Epidermal melanocyte (primary cell): Measurements from ENCODE around the gene DOK1.

Experiments
- DNase-seq: peaks from one replicate; pipeline ENCODE4 v3.0.0; 2011; ENCODE audit warnings: low spot score; ENCODE audit not compliant: insufficient read length

Gene DOK1

GRCh38 chr2:74525717-74526648, 28.5 kb upstream of the DOK1 start, which contains the start of gene DQX1:
TSS of gene DQX1 (minus strand) at chr2:74526231. CDS start at chr2:74525729, 502 bp downstream.
- DNase-seq, result no peak

GRCh38 chr2:74526649-74527230, 27.8 kb upstream of the DOK1 start:
- DNase-seq, result no peak

GRCh38 chr2:74527741-74528140, 26.8 kb upstream of the DOK1 start:
- no peak for DNase-seq

GRCh38 chr2:74528600-74529356, 25.7 kb upstream of the DOK1 start:
- no peak for DNase-seq

GRCh38 chr2:74529357-74530238, 24.9 kb upstream of the DOK1 start, which contains the start of the genes AUP1 and HTRA2:
TSS of gene AUP1 (minus strand) at chr2:74529706. CDS start at chr2:74529629, 77 bp downstream.
TSS of gene HTRA2 (plus strand) at chr2:74529933. CDS start at chr2:74530007, 74 bp downstream.
- DNase-seq, result peak; percentile 99

- no peak for DNase-seq
Measured at GRCh38 chr2:74530239-74531187, 24.0 kb upstream of the DOK1 start.

GRCh38 chr2:74531666-74532065, 22.9 kb upstream of the DOK1 start:
- DNase-seq, result no peak

GRCh38 chr2:74532222-74532621, 22.3 kb upstream of the DOK1 start:
- no peak for DNase-seq

GRCh38 chr2:74533464-74533863, 21.1 kb upstream of the DOK1 start:
- no peak for DNase-seq

- DNase-seq, result no peak
Measured at GRCh38 chr2:74534411-74534810, 20.1 kb upstream of the DOK1 start.

- no peak for DNase-seq
Measured at GRCh38 chr2:74535440-74535965, 19.0 kb upstream of the DOK1 start.

- DNase-seq, result no peak
Measured at GRCh38 chr2:74536166-74536950, 18.2 kb upstream of the DOK1 start.

- DNase-seq, result no peak
Measured at GRCh38 chr2:74537140-74537539, 17.4 kb upstream of the DOK1 start.

- no peak for DNase-seq
Measured at GRCh38 chr2:74538881-74539339, 15.6 kb upstream of the DOK1 start.

GRCh38 chr2:74540291-74540690, 14.2 kb upstream of the DOK1 start:
- no peak for DNase-seq

GRCh38 chr2:74542978-74543377, 11.5 kb upstream of the DOK1 start:
- DNase-seq, result no peak

GRCh38 chr2:74544634-74545033, 9.9 kb upstream of the DOK1 start:
- no peak for DNase-seq

GRCh38 chr2:74546004-74546403, 8.5 kb upstream of the DOK1 start:
- DNase-seq, result no peak
